ENCODE measurements around the gene RYR3. TPM values are rescaled to one million over a fixed set of nuclear protein-coding genes. Genes with fewer than 3 reads are reported as not detected.

Gene RYR3
- total RNA-seq, 1 donor from 2014 or later, result 15.4 TPM

- no peak for DNase-seq
Measured at GRCh38 chr15:33320017-33320416, 9.2 kb downstream of the RYR3 start.

DNA sequence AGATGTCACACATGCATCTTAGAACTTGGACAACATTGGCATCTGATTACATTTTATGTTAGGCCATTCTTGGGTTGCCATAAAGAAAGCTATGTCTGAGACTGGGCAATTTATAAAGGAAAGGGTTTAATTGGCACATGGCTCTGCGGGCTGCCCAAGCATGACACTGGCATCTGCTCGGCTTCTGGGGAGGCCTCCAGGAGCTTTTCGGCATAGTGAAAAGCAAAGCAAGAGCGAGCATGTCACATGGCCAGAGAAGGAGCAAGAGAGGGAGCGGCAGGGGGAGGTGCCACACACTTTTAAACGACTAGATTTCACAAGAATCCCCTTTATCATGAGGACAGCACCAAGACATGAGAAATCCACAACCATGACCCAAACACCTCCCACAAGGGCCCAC, 11.3 kb downstream of the RYR3 start:
- DNase-seq, result no peak

DNA sequence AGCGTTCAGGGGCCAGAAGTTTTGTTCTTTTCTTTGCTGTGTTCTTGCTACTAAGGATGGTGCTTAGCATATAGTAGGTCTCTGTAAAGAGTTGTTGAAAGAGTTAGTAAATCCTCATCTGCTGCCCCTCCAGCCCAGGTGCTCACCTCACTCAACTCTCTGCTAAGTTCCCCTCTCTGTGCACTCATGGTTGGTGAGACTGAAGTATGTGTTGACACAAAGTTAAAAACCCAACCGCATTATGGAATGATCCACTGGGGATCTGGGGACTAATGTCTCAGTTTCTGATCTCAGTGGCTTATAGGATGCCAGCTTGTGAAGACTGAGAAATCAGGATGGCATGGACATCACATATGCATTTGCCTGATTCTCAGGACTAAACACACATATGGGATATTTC, 13.8 kb downstream of the RYR3 start:
- DNase-seq, result no peak

- DNase-seq, result no peak
Measured at GRCh38 chr15:33326908-33327307, 16.1 kb downstream of the RYR3 start.

DNA sequence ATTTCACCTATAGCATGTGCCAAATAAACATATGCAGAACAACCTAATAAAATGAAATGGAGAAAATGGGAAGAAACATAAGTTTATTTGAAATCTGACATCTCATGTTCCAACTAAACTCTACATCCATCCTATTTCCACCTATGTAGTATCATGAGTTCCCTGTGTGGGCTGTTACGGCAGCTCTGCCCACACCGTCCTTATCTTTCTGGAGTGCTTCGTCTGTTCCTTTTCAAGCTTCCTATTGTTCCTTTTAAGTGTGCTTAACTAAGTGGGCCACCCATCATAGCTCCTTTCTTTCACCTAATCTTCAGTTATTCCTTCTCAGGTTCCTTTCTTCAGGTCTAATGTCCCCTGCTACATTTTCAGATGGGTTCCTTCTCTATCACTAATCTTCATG, 17.3 kb downstream of the RYR3 start:
- no peak for DNase-seq

GRCh38 chr15:33329457-33329856, 18.7 kb downstream of the RYR3 start:
- DNase-seq, result no peak

DNA sequence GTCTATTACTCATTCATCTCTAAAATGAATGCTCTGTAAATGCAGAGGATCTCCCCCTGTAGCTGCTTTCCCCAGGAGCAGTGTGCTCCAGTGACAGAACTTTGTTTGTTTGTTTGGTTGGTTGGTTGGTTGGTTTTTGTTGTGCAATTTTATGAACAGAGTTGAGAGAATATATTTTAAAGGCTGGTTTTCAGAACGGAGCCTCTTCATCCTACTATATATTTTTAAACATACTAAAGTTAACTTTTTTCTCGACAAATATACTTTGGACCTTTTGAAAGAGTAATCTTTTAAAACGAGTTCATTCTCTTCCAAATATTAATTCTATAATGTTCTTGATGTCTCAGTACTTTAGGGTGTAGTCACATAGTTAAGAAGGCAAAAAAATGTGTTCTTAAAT, 20.2 kb downstream of the RYR3 start:
- DNase-seq, result no peak

DNA sequence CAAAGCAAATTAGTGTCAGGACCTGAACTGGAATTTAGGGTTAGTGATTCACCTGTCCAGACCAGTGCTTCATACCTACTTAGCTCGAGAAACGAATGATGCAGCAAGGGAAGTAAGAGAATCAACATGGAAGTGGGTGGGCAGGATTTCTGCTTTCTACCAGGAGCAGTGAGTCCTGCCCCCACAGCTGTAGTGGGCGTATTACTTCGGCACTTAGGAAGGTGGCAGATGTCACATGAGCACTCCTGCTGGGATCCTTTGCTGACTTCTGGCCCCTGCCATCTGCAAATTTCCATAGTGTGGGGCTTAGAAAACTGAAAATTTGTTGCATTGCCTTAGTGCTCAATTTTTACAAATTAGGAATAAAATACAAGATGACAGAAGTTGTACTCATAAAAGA, 31.2 kb downstream of the RYR3 start:
- no peak for DNase-seq

DNA sequence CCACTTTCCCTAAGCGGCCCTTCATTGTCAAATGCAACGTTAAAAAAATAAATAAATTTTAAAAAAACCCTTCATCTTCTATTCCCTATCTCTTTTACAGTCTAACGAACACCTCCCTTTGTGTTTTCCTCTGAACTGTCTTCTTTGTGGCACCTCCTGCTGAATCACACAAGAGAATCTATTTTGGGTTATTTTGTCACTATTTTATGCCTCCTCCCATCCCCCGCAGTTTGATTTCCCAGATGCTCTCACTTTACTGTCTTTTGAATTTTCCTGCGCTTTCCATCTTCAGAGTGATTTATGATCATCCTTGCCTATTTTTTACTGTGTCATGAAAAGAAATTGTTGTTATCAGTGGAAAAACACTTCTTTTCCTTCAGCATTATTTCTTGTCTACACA, 32.5 kb downstream of the RYR3 start:
- no peak for DNase-seq

DNA sequence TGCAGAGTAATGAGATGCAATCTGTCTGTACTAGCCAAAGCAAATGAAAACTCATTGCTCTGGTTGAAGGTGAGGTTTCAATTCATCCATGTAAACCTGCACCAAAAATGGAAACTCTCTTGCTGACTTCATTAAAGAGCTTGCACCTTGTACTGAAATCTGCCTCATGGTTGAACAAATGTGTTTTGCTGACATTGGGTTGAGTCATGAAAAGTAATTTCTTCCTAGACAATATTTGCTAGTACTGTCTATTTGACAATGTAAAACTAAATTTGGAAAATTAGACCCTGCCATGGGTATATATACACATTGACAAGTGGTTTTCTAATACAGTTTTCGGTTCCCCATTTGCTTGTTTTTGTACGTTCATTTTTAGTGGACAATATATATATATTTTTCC, 33.3 kb downstream of the RYR3 start:
- DNase-seq, result no peak

- DNase-seq, result no peak
Measured at GRCh38 chr15:33344530-33344929, 33.8 kb downstream of the RYR3 start.

- DNase-seq, result no peak
Measured at GRCh38 chr15:33354411-33354810, 43.6 kb downstream of the RYR3 start.

- no peak for DNase-seq
Measured at GRCh38 chr15:33357845-33358244, 47.1 kb downstream of the RYR3 start.

GRCh38 chr15:33358306-33358705, 47.5 kb downstream of the RYR3 start:
- DNase-seq, result no peak

DNA sequence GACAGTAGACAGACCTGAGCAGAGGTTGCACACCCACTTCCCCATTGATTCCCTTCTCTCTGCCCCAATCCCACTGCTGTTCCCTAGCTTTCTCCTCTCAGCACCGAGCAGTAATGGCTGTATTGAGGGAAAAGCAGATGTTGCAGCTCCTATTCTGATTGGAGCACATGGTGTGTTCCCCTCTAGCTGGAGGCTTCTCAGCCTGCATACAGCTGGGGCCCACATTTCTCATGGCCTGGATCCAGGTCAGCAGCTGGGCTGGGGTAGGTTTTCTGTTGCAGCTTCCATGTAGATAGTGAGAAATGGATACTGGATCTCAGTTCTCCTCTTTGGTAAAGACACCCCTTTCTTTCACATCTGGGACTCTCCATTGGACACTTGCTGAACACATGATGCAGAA, 50.1 kb downstream of the RYR3 start:
- no peak for DNase-seq

DNA sequence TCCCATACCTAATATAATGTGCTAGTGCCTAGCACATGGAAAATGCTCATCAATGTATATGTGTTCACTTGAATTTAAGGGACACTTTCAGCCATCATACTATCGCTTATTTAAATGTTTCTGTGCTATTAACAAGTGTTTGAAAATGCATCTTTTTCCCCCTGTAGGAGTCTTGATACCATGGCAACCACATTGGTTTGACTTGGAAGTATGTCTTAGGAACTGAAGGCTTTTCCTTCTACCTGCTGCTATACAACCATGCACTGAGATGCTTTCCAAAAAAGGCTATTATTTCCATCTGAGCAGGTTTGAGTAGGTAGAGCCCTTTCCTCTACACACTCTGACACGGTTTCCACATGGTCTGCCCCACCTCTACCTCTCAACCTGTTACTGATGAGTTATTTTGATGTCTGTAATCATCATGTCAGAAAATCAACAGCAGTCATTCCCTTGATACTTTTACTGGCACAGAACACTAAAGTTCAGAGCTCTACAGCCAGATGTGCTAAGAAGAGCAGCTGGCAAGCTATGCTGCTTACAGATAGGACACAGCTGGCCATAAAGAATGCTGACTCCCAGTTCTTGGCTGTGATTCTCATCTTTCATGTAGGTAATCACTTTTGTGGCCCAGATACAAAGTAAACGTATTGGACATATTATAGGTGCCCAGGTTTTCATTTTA, 59.3 kb downstream of the RYR3 start:
- no peak for DNase-seq

DNA sequence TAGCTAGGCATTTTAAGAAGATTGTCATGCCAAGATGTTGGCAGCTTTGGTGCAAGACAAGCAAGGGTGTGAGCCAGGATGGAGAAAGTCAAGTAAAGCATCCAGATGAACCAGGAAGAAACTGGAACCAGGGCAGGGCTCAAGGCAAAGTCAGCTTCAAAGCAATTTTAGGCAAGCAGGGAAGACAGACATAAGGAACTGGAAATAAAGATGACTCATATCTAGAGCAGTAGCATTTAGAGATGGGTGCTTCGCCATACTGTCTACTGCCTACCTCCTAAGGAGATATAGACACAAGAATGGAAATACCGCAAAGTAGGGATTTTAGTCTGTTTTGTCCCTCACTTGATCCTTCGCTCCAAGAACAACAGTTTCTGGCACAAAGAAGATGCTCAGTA, 59.9 kb downstream of the RYR3 start:
- no peak for DNase-seq

GRCh38 chr15:33371159-33371558, 60.4 kb downstream of the RYR3 start:
- no peak for DNase-seq

- no peak for DNase-seq
Measured at GRCh38 chr15:33374226-33374914, 63.6 kb downstream of the RYR3 start.

DNA sequence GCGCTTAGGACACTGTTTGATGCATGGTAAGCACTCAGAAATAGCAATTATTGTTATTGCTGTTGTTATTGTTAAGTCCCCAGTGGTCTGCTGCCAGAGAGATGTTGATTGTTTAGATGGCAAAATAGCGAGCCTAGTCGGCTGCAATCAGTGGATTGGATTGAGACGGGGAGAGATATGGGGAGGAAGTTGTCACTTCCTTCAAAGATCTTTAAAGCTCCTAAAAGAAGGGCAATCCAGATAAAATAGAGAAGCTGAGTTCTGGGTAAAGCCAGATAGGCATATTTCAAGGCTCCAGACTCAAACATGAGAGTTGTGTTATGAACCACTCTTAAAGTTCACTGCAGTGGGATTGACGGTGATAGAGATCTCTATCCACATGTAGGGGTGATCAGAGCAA, 64.5 kb downstream of the RYR3 start:
- DNase-seq, result no peak

- DNase-seq, result no peak
Measured at GRCh38 chr15:33377204-33377603, 66.4 kb downstream of the RYR3 start.

- no peak for DNase-seq
Measured at GRCh38 chr15:33378866-33379480, 68.2 kb downstream of the RYR3 start.

DNA sequence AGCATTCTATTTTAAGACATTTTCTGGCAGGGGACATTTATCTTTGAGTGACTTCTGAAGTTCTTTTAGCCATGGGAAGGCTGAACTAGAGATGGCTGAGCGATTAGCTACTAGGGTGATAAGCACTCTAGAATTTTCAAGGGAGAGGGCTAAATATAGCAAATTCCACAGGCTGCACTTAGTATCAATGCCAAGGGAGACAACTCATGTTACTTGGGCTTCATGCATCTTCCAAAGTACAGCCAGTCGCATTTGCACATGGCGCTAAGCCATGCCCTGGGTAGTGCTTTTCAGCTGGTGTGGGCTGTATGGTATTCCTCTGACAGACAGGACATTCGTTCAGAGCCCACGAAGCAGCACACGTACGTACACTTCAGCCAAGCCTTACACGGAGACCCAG, 69.6 kb downstream of the RYR3 start:
- DNase-seq, result no peak

DNA sequence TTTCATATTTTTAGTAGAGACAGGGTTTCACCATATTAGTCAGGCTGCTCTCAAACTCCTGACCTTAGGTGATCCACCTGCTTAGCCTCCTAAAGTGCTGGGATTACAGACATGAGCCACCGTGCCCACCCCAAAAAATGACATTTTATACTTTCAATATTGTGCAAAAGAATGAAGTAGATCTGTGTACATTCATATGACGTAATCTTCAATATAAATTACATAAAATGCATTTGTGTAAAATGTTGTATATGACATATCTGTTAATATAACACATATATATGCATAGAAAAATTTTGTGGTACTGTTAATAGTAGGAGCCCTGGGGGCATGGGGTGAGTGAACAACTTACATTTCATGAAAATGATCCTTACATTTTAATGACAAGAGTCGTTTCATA, 71.7 kb downstream of the RYR3 start:
- DNase-seq, result no peak
